Measurements from ENCODE around the gene NHLRC4.

The NHLRC4 gene

GRCh38 chr16:568401-569258, 1.8 kb downstream of the NHLRC4 start:
- DNase-seq = no peak

- peak; percentile 68 for DNase-seq
Observed at GRCh38 chr16:569445-570254, 2.8 kb downstream of the NHLRC4 start, which contains the start of gene PIGQ. PIGQ (plus strand) TSS chr16:569968; CDS start chr16:574075, 4,107 bp downstream.

- DNase-seq = no peak
Observed at GRCh38 chr16:572865-573650, 6.3 kb downstream of the NHLRC4 start.

- no peak for DNase-seq
Observed at GRCh38 chr16:574021-574760, 7.4 kb downstream of the NHLRC4 start.

GRCh38 chr16:575354-576196, 8.8 kb downstream of the NHLRC4 start:
- no peak for DNase-seq

GRCh38 chr16:576197-576822, 9.5 kb downstream of the NHLRC4 start:
- DNase-seq = no peak

- DNase-seq = no peak
Observed at GRCh38 chr16:576823-577201, 10.0 kb downstream of the NHLRC4 start.

- no peak for DNase-seq
Observed at GRCh38 chr16:577796-578195, 11.0 kb downstream of the NHLRC4 start.

DNA sequence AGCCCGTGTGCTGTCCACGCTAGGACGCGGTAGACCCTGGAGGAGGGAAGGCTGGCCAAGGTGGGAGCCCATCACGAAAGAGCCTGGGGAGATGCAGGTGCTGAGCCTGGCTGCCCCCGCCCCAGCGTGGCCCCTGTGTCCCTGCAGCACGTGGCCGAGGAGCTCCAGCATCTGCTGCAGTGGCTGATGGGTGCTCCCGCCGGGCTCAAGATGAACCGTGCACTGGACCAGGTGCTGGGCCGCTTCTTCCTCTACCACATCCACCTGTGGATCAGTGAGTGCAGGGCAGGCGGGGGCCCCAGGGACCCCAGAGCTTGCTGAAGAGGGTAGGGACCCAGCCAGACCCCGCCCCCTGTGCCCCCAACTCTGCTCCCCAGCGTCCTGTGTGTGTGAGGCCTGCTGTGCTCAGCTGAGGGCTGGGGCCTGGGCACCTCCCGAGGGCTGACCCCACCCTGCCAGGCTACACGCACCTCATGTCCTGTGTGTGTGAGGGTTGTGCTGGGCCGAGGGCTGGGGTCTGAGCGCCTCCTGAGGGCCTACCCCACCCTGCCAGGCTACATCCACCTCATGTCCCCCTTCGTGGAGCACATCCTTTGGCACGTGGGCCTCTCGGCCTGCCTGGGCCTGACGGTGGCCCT, 11.5 kb downstream of the NHLRC4 start:
- DNase-seq = no peak

- peak; percentile 53 for DNase-seq
Observed at GRCh38 chr16:578870-579405, 12.1 kb downstream of the NHLRC4 start.

- DNase-seq = no peak
Observed at GRCh38 chr16:580141-580945, 13.5 kb downstream of the NHLRC4 start.

DNA sequence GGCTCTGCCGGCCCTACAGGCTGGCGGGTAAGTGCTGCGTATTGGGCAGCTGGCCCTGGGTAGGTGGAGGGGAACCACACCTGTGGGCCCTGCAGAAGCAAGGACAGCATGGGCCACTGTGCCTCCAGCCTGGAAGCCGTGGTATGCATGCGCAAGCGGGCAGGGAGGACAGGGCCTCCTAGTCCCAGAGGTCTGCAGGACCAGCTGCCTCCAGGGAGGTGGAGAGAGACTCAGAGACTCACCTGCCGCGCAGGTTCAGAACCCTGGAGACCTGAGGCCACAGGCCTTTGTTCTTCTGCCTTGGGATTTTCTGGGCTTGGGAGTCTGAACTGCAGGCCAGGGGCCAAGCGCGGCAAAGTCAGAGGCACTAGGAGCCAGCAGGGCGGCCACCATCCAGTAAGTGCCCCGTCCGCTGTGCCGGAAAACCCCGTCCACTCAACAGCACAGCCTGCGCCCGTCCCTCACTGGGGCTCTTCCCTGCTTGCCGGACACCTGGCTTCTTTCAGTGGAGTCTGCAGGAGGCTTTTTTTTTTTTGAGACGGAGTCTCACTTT, 14.2 kb downstream of the NHLRC4 start:
- DNase-seq = no peak

- no peak for DNase-seq
Observed at GRCh38 chr16:582218-582613, 15.4 kb downstream of the NHLRC4 start.

GRCh38 chr16:582614-583331, 16.0 kb downstream of the NHLRC4 start:
- DNase-seq = no peak

DNA sequence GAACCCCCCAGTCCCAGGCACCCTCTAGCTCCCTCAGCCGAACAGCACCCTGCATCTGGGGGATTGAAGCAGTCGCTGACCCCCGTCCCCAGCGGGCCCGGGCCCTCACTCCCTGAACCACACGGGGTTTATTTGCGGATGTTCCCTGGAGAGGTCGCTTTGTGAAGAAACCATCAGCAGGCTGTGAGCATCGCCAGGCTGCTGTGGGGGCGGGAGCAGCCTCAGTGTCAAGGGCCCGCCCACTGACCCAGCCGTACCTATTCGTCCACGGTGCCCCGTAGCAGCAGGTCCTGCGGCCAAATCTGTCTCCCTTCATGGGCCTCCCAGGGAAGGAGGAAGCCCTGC, 16.6 kb downstream of the NHLRC4 start:
- DNase-seq = no peak

GRCh38 chr16:583815-584591, 17.2 kb downstream of the NHLRC4 start:
- DNase-seq = no peak

GRCh38 chr16:585351-585750, 18.5 kb downstream of the NHLRC4 start:
- DNase-seq = no peak

All from activated effector memory CD4-positive, alpha-beta T cell treated with Interleukin-2 at 50 U/mL for 16 hours (primary cell).